GM12872 (cell line): Measurements from ENCODE around the gene FIBP.

Source experiments
- TF ChIP-seq, protein P1 (sequence below): IDR thresholded peaks from 3 replicates; pipeline ENCODE4 v1.5.1; 2011; ENCODE audit warnings: low read depth, mild to moderate bottlenecking, low read length, moderate library complexity; ENCODE audit not compliant: insufficient read depth

Gene FIBP

DNA sequence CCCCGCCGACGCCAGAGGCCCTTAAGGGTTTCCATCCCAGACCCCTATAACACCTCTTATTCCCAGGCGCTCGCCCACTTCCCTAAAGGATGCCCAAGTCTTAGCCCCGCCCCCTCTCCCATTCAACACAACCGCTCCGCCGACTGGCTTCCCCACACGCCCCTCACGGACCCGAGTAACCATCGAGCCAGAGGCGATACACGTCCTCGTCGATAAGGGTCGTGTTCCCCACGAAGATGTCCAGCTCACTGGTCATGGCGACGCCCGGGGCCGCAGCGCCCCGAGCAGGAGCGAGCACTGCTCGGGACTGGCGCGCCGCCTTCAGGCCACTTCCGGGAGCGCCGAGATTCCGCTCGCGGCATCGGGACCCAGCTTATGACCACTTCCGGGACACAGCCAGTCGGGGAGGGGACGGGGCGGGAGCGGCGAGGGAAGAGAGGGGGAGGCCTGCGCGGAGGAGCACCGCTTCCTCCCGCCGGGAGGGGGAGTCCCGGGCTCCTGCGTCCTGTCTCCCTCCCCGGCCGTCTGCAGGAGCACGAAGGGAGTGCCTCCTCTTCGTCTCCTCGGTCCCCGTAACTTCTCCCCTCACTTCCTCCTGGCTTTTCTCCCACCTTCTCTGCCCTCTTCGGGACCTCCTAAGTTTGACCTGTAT lies at the start of gene FIBP:
Gene FIBP (minus strand): TSS at position 309 of the 652 bp plus-strand sequence. CDS start 53 bp downstream, at position 256.
- TF ChIP-seq, protein P1, sequence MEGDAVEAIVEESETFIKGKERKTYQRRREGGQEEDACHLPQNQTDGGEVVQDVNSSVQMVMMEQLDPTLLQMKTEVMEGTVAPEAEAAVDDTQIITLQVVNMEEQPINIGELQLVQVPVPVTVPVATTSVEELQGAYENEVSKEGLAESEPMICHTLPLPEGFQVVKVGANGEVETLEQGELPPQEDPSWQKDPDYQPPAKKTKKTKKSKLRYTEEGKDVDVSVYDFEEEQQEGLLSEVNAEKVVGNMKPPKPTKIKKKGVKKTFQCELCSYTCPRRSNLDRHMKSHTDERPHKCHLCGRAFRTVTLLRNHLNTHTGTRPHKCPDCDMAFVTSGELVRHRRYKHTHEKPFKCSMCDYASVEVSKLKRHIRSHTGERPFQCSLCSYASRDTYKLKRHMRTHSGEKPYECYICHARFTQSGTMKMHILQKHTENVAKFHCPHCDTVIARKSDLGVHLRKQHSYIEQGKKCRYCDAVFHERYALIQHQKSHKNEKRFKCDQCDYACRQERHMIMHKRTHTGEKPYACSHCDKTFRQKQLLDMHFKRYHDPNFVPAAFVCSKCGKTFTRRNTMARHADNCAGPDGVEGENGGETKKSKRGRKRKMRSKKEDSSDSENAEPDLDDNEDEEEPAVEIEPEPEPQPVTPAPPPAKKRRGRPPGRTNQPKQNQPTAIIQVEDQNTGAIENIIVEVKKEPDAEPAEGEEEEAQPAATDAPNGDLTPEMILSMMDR, result peak; percentile 82

DNA sequence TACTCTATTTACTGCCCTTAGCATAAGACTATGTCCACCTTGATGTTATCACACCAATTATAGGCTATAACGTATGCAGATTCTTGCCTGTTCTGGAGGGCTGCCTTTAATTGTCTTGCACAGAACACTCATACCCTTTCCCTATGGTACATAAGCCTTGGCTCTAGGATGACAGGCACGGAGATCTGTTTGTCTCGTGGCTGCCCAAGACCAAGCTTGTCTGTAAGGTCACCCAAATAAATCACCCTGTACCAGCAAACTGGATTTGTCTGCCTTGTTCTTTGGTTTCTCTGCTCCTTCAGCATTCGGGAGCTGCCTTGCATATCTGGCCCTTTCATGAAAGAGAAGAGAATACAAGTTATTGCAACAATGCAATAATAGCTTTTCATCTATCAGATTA lies 49.5 kb upstream of the FIBP start:
- TF ChIP-seq, protein P1, result no peak

DNA sequence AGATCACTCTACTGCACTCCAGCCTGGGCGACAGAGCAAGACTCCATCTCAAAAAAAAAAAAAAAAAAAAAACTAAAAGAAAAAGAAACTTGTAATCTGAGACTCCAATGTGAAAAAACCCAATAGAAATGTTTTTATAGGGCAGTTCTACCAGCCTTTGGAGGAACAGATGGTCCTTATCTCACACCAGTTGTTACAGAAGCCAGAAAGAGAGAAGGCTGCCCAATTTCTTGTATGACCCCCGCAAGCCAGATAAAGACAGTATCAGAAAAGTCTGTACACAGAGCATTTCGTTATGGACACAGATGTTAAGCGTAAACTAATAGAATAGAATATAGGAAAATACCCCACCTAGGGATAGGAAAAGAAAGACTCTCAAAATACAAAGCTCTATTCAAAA lies 45.7 kb upstream of the FIBP start:
- TF ChIP-seq, protein P1, result no peak

DNA sequence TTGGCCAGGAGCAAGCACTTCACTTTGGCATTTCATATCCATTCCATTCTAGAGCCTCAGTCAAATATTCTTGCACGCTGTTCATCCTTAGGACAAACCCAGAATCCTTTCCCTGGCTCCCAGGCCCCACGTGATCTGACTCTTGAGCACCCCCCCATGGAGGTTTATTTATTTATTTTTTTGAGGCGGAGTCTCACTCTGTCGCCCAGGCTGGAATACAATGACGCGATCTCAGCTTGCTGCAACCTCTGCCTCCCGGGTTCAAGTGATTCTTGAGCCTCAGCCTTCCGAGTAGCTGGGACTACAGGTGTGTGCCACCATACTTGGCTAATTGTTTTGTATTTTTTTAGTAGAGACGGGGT lies 44.3 kb upstream of the FIBP start:
- TF ChIP-seq, protein P1, result no peak

DNA sequence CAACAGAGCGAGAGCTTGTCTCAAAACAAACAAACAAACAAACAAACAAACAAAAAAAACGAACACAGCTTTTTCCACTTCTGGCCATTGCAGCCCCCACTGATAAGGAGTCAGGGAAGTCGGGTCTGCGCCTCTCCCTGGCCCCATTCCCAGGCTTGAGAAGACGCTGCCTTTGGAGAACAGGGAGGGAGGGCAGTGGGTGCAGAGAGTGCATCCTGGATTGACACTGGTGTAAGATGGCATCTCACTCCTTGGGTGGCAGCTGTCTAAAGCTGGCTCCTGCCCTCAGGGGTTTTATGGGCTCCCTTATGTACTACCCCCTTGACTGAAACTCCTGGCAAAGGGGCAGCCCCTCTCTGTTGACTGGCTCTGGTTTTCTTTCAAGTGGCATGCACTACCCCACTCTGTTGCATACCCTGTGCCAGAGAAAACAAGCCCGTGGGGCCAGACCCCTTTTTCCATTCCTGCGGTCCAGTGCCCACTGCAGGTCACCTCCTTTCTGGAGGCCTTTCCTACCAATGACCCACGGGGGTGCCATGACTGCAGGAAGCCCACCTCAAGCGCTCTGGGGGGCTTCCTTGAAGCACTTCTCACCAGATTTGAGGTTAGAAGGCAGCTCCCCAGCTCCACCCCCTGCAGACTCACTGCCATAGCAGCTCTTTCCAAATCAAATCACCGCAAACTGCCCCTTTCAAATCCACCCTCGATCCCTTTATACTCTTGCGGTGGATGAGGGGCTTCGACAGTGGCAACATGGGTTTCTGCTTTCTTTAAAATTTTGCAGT lies 43.7 kb upstream of the FIBP start:
- TF ChIP-seq, protein P1, result no peak

DNA sequence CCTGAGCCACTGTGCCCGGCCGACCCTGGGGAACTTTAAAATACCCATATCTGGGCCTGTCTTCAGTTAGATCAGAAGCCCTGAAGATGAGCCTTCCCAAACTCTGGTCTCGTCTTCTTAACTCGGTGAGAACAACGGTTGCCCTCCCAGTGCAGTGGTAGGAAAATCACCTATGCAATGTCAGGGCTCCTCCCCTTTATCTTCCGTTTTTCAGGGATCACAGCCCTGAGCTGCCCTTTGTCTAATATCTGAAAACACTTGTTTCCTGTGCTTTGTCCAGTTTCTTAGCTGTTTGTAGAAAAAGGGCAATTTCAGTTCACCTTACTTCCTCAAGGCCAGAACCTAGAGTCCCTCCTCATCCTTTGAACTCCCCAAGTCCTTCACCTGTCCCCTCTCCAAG lies 40.4 kb upstream of the FIBP start:
- TF ChIP-seq, protein P1, result no peak

DNA sequence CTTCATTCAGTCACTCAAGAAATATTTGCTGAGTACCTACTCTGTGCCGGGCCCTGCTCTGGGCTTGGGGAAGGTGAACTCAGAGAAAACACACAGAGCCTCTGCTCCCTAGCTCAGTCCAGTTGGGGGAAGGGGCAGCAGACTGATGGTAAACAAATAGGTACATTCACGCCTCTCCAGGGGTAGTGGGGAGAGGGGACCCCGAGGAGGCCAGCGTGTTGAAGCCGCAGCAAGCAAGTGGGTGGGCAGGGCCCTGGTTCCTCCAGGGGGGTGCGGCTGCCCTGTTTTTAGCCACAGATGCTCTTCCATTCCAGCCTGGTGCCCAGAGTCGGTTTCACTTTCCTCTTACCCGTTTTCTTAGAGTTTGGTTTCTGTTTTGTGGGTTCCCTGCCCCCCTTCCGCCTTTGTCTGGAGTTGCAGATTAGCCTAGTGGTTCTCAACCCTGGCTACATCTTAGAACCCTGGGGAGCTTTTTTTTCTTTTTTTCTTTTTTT lies 39.7 kb upstream of the FIBP start:
- TF ChIP-seq, protein P1, result no peak
